HEK293 (cell line): ENCODE measurements around the gene INTS1.
A peak's percentile ranks its signal among the peaks of the same experiment; 100 is the strongest.

Source experiments
- ATF2 ChIP-seq: fragments of 450-650 bp; formaldehyde crosslinking; IDR thresholded peaks from 2 replicates; pipeline ENCODE4 v1.5.1; 2016; ENCODE audit warnings: missing biosample characterization, missing genetic modification characterization, low read depth
- BCL11A ChIP-seq: fragments of 450-650 bp; formaldehyde crosslinking; IDR thresholded peaks from 2 replicates; pipeline ENCODE4 v1.5.1; 2016; ENCODE audit warnings: low read depth, missing biosample characterization, missing genetic modification characterization
- GLIS2 ChIP-seq: fragments of 450-650 bp; formaldehyde crosslinking; IDR thresholded peaks from 2 replicates; pipeline ENCODE4 v1.5.1; 2016; ENCODE audit warnings: missing biosample characterization, missing genetic modification characterization
- MYNN ChIP-seq: fragments of 450-650 bp; formaldehyde crosslinking; IDR thresholded peaks from 2 replicates; pipeline ENCODE4 v1.5.1; 2016; ENCODE audit warnings: missing biosample characterization, missing genetic modification characterization, borderline replicate concordance
- OVOL3 ChIP-seq: fragments of 450-650 bp; formaldehyde crosslinking; IDR thresholded peaks from 2 replicates; pipeline ENCODE4 v1.5.1; 2016; ENCODE audit warnings: missing biosample characterization, missing genetic modification characterization
- PRDM6 ChIP-seq: fragments of 450-650 bp; formaldehyde crosslinking; IDR thresholded peaks from 2 replicates; pipeline ENCODE4 v1.5.1; 2017; ENCODE audit warnings: missing biosample characterization, missing genetic modification characterization
- REST ChIP-seq: fragments of 450-650 bp; formaldehyde crosslinking; IDR thresholded peaks from 2 replicates; pipeline ENCODE4 v1.5.1; 2016; ENCODE audit warnings: missing biosample characterization, missing genetic modification characterization
- YY2 ChIP-seq: fragments of 450-650 bp; formaldehyde crosslinking; IDR thresholded peaks from 2 replicates; pipeline ENCODE4 v1.5.1; 2016; ENCODE audit warnings: missing biosample characterization, missing genetic modification characterization
- ZBTB17 ChIP-seq: fragments of 450-650 bp; formaldehyde crosslinking; IDR thresholded peaks from 2 replicates; pipeline ENCODE4 v1.5.1; 2016; ENCODE audit warnings: missing biosample characterization, missing genetic modification characterization
- ZBTB20 ChIP-seq: fragments of 450-650 bp; formaldehyde crosslinking; IDR thresholded peaks from 2 replicates; pipeline ENCODE4 v1.5.1; 2016; ENCODE audit warnings: missing biosample characterization, missing genetic modification characterization
- ZIC2 ChIP-seq: fragments of 450-650 bp; formaldehyde crosslinking; IDR thresholded peaks from 2 replicates; pipeline ENCODE4 v1.5.1; 2016; ENCODE audit warnings: missing biosample characterization, missing genetic modification characterization
- ZNF121 ChIP-seq: fragments of 450-650 bp; formaldehyde crosslinking; IDR thresholded peaks from 2 replicates; pipeline ENCODE4 v1.5.1; 2016; ENCODE audit warnings: missing biosample characterization, missing genetic modification characterization
- ZNF2 ChIP-seq: fragments of 450-650 bp; formaldehyde crosslinking; IDR thresholded peaks from 2 replicates; pipeline ENCODE4 v1.5.1; 2016; ENCODE audit warnings: missing biosample characterization, missing genetic modification characterization
- ZNF239 ChIP-seq: fragments of 450-650 bp; formaldehyde crosslinking; IDR thresholded peaks from 2 replicates; pipeline ENCODE4 v1.5.1; 2016; ENCODE audit warnings: missing biosample characterization, missing genetic modification characterization
- ZNF24 ChIP-seq: fragments of 450-650 bp; formaldehyde crosslinking; IDR thresholded peaks from 2 replicates; pipeline ENCODE4 v1.5.1; 2016; ENCODE audit warnings: missing biosample characterization, missing genetic modification characterization
- ZNF335 ChIP-seq: fragments of 450-650 bp; formaldehyde crosslinking; conservative IDR thresholded peaks from 2 replicates; pipeline ENCODE4 v1.5.1; 2016; ENCODE audit warnings: missing biosample characterization, missing genetic modification characterization
- ZNF426 ChIP-seq: fragments of 450-650 bp; formaldehyde crosslinking; IDR thresholded peaks from 2 replicates; pipeline ENCODE4 v1.5.1; 2017; ENCODE audit warnings: missing biosample characterization, missing genetic modification characterization, mild to moderate bottlenecking, inconsistent platforms, moderate library complexity
- ZNF48 ChIP-seq: fragments of 450-650 bp; formaldehyde crosslinking; IDR thresholded peaks from 2 replicates; pipeline ENCODE4 v1.5.1; 2016; ENCODE audit warnings: missing biosample characterization, missing genetic modification characterization
- ZNF561 ChIP-seq: fragments of 450-650 bp; IDR thresholded peaks from 2 replicates; pipeline ENCODE4 v1.5.1; 2018; ENCODE audit warnings: missing biosample characterization, missing genetic modification characterization, borderline replicate concordance
- ZNF629 ChIP-seq: fragments of 450-650 bp; formaldehyde crosslinking; IDR thresholded peaks from 2 replicates; pipeline ENCODE4 v1.5.1; 2017; ENCODE audit warnings: missing biosample characterization, missing genetic modification characterization
- ZNF776 ChIP-seq: fragments of 450-650 bp; formaldehyde crosslinking; IDR thresholded peaks from 2 replicates; pipeline ENCODE4 v1.5.0; 2017; ENCODE audit warnings: missing biosample characterization, missing genetic modification characterization, borderline replicate concordance
- ZNF792 ChIP-seq: fragments of 450-650 bp; formaldehyde crosslinking; IDR thresholded peaks from 2 replicates; pipeline ENCODE4 v1.5.1; 2016; ENCODE audit warnings: missing biosample characterization, missing genetic modification characterization
- TF ChIP-seq, protein P1 (sequence below): fragments of 450-650 bp; formaldehyde crosslinking; IDR thresholded peaks from 2 replicates; pipeline ENCODE4 v1.5.1; 2017; ENCODE audit warnings: missing biosample characterization, missing genetic modification characterization
- TF ChIP-seq, protein P2 (sequence below): fragments of 450-650 bp; formaldehyde crosslinking; IDR thresholded peaks from 2 replicates; pipeline ENCODE4 v1.5.1; 2016; ENCODE audit warnings: missing biosample characterization, missing genetic modification characterization, borderline replicate concordance
- TF ChIP-seq, protein P3 (sequence below): fragments of 450-650 bp; formaldehyde crosslinking; IDR thresholded peaks from 2 replicates; pipeline ENCODE4 v1.5.1; 2016; ENCODE audit warnings: missing biosample characterization, missing genetic modification characterization

Gene INTS1

DNA sequence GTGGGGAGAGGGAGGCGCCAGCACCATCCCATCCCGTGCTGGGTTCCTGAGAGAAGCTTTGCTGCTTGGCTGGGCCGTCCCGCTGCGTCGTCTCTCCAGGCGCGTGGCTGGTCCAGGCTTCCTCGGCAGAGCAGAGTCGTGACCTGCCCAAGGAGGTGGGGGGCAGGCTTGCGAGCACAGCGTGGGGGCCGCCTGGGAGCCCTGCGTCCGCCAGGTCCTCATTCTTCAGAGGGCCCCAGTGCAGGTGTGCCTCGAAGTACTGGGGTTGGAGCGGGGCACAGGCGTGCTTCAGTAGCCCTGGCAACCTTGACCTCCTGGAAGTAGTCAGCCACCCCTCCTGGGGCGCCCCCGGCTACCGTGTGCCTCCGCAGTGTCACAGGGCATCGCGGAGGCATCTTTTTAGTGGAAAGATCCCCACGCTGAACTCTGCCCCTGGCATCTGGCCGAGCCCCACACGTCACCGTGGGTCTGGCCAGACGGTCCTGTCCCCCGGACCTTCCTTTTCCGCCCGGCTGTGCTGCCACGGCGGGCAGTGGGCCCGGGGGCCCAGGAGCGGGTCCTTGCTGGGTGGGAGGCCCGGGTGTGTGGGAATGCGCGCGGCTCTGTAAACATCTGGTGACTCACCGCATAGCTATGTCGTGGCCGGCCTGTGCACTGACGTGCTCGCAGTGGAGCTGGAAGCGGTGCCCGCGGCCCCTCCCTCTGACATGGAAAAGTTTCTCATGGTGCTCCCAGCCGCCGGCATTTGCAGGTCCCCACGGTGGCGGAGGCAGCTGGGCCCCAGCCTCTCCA is 32.8 kb upstream of the INTS1 start (continued):
- TF ChIP-seq, protein P1, sequence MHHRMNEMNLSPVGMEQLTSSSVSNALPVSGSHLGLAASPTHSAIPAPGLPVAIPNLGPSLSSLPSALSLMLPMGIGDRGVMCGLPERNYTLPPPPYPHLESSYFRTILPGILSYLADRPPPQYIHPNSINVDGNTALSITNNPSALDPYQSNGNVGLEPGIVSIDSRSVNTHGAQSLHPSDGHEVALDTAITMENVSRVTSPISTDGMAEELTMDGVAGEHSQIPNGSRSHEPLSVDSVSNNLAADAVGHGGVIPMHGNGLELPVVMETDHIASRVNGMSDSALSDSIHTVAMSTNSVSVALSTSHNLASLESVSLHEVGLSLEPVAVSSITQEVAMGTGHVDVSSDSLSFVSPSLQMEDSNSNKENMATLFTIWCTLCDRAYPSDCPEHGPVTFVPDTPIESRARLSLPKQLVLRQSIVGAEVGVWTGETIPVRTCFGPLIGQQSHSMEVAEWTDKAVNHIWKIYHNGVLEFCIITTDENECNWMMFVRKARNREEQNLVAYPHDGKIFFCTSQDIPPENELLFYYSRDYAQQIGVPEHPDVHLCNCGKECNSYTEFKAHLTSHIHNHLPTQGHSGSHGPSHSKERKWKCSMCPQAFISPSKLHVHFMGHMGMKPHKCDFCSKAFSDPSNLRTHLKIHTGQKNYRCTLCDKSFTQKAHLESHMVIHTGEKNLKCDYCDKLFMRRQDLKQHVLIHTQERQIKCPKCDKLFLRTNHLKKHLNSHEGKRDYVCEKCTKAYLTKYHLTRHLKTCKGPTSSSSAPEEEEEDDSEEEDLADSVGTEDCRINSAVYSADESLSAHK (tag by site-specific recombination) = no peak
- no peak for TF ChIP-seq ZNF792 (tag by site-specific recombination)
- TF ChIP-seq ZNF2 (tag by site-specific recombination) = no peak
- TF ChIP-seq OVOL3 (tag by site-specific recombination) = no peak
- TF ChIP-seq ZBTB20 (tag by site-specific recombination) = peak; percentile 85
- TF ChIP-seq MYNN (tag by site-specific recombination) = no peak
- peak; percentile 94 for TF ChIP-seq ZNF335 (tag by site-specific recombination)
- no peak for TF ChIP-seq ZNF776 (tag by site-specific recombination)
- no peak for TF ChIP-seq ZNF121 (tag by site-specific recombination)
- TF ChIP-seq, protein P2, sequence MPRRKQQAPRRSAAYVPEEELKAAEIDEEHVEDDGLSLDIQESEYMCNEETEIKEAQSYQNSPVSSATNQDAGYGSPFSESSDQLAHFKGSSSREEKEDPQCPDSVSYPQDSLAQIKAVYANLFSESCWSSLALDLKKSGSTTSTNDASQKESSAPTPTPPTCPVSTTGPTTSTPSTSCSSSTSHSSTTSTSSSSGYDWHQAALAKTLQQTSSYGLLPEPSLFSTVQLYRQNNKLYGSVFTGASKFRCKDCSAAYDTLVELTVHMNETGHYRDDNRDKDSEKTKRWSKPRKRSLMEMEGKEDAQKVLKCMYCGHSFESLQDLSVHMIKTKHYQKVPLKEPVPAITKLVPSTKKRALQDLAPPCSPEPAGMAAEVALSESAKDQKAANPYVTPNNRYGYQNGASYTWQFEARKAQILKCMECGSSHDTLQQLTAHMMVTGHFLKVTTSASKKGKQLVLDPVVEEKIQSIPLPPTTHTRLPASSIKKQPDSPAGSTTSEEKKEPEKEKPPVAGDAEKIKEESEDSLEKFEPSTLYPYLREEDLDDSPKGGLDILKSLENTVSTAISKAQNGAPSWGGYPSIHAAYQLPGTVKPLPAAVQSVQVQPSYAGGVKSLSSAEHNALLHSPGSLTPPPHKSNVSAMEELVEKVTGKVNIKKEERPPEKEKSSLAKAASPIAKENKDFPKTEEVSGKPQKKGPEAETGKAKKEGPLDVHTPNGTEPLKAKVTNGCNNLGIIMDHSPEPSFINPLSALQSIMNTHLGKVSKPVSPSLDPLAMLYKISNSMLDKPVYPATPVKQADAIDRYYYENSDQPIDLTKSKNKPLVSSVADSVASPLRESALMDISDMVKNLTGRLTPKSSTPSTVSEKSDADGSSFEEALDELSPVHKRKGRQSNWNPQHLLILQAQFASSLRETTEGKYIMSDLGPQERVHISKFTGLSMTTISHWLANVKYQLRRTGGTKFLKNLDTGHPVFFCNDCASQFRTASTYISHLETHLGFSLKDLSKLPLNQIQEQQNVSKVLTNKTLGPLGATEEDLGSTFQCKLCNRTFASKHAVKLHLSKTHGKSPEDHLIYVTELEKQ (tag by site-specific recombination) = peak; percentile 57; the same call in 1 of the 2 replicates
- no peak for TF ChIP-seq ZBTB17 (tag by site-specific recombination)
- no peak for TF ChIP-seq ZNF561 (tag by site-specific recombination)
- no peak for TF ChIP-seq REST (tag by site-specific recombination)
- peak; percentile 81 for TF ChIP-seq GLIS2 (tag by site-specific recombination)
- TF ChIP-seq ZNF629 = peak; percentile 89
- TF ChIP-seq YY2 (tag by site-specific recombination) = no peak
- peak; percentile 73; the same call in 1 of the 2 replicates for TF ChIP-seq BCL11A (tag by site-specific recombination)
- peak; percentile 57; the same call in 1 of the 2 replicates for TF ChIP-seq ATF2 (tag by site-specific recombination)
- TF ChIP-seq ZIC2 (tag by site-specific recombination) = peak; percentile 78
- peak; percentile 27; the same call in 1 of the 2 replicates for TF ChIP-seq ZNF24 (tag by site-specific recombination)
- TF ChIP-seq ZNF48 = no peak
- TF ChIP-seq, protein P3, sequence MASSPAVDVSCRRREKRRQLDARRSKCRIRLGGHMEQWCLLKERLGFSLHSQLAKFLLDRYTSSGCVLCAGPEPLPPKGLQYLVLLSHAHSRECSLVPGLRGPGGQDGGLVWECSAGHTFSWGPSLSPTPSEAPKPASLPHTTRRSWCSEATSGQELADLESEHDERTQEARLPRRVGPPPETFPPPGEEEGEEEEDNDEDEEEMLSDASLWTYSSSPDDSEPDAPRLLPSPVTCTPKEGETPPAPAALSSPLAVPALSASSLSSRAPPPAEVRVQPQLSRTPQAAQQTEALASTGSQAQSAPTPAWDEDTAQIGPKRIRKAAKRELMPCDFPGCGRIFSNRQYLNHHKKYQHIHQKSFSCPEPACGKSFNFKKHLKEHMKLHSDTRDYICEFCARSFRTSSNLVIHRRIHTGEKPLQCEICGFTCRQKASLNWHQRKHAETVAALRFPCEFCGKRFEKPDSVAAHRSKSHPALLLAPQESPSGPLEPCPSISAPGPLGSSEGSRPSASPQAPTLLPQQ = peak; percentile 88
- no peak for TF ChIP-seq PRDM6 (tag by site-specific recombination)
- TF ChIP-seq ZNF239 (tag by site-specific recombination) = no peak
- TF ChIP-seq ZNF426 (tag by site-specific recombination) = no peak
